Measurements from ENCODE around the gene SLU7.
"Not testable (repeated sequence)": the region's sequence is repeated elsewhere in the genome, so short reads cannot be mapped to it uniquely, and the experiment has no call there.

The SLU7 gene

DNA sequence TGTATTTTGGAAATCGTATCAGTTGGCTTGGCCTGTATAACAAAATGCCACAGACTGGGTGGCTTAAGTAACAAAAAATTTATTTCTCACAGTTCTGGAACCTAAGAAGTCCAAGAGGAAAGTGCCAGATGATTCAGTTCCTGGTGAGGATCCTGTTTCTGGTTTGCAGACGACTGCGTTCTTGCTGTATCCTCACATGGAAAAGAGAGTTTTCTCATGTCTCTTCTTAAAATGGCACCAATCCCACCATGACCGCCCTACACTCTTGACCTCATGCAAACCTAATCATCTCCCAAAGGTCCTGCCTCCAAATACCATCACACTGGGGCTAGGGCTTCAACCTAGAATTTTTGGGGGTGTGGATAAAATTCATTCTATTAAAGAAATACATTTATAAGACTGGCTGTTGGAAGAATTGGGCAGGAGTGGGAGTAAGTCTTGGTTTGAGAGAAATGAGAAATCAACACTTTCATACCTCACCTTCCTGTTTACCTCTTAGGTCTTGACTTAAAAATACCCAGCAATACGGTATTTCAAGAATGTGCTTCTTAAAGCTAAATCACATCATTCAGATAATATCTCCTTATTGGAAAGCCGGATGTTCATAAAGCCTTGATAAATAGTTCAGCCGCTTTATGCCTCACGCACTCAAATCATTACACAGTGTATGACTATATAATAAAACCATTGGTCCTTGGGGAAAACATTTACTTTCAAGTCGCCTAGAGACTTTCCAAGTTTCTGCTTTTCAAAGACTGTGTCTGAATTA lies 31.5 kb upstream of the SLU7 start:
- DNase-seq, result no peak

DNA sequence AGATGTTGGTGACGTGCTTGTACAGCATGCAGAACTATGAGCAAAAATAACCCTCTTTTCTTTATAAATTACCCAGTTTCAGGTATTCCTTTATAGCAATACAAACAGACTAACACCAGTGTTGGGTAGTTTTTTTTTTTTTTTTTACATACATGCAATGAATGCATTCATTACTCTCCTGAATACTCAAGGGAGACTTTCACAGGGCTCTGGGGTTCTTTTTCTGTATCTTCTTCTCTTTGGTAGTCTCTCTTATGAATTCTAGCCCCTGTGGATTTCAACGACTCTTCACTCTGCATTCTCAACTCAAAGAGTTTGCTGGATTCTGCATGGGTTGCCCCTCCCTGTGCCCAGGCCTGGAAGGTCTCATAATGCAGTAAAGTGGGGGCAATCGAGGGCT lies 30.6 kb upstream of the SLU7 start:
- DNase-seq, result no peak

DNA sequence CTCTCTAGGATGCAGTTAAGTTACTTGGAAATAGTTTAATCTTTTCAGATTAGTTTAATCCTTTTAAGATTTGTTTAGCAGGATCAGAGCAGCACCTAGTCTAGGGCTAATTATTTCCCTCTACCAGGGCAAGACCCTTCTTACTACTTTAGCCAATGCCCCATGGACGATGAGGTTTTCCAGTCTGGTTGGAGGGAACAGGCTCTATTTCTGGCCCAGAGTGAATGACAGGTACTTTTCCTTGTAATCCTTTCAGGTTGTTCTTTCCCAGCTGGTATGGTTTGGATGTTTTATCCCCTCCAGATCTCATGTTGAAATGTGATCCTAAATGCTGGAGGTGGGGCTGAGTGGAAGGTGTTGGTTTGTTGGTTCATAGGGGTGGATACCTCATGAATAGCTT lies 30.0 kb upstream of the SLU7 start:
- no peak for DNase-seq

DNA sequence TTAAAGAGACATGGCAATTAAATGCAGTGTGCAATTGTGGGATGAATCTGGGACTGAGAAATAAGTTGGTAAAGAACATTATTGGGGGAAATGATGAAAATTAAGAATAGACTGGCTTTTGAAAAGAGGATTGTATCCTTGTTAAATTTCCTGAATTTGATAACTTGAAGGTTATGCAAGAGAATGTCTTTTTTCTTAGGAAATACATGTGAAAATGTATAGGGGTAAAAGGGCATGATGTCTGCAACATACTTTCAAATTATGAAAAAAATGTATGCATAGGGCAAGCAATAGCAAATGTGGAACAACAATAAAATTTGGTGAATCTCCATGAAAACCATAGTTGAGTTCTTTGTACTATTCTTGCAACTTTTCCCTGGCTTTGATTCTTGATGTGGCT lies 26.9 kb upstream of the SLU7 start:
- no peak for DNase-seq

DNA sequence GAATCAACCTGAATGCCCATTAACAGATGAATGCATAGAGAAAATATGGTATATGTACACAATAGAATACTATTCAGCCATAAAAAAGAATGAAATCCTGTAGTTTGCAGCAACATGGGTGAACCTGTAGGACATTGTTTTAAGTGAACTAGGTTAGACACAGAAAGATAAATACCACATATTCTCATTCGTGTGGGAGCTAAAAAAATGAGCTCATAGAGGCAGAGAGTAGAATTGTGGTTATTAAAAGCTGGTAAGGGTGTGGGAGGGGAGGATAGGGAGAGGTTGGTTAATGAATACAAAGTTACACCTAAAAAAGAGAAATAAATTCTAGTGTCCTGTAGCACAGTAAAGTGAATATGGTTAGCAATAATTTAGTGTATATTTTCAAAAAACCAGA lies 26.3 kb upstream of the SLU7 start:
- DNase-seq, result no peak

DNA sequence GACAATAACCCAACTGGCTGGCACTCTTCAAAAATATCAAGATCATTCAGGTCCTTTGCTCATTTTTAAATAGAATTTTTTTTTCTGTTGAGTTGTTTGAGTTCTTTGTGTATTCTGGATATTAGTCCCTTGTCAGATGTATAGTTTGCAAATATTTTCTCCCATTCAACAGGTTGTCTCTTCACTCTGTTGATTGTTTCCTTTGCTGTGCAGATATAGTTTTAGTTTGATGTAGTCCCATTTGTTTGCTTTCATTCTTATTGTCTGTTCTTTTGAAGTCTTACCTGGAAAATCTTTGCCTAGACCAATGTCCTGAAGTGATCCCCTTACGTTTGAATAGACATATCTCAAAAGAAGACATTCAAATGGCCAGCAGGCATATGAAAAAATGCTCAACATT lies 25.5 kb upstream of the SLU7 start:
- no peak for DNase-seq

DNA sequence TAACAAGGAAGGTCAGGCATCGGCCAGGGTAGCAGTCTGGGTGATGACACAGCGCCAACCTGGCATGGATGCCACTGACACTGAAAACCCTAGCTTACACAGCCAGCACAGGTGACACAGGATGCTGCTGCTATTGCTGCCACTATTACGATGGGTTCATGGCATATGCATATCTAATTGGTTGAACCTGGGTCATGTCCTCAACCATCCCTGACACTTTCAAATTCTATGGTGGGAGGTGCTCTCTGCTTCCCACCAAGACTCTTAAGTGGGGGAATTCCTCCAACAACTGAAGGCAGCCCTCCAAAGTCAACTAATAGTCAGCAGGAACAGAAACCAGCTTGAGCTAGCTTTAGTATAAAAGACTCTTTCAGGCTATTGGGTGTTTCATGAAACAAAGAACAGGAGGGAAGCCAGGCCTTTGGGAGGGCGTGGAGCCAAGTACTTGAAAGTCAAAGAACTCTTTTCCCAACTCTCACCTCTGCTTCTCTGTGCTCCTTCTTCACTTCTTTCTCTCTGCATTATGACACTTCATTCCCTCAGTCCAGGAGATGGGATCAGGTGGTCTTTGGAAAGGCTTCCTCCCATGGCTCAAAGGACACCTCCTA lies 24.0 kb upstream of the SLU7 start:
- no peak for DNase-seq

DNA sequence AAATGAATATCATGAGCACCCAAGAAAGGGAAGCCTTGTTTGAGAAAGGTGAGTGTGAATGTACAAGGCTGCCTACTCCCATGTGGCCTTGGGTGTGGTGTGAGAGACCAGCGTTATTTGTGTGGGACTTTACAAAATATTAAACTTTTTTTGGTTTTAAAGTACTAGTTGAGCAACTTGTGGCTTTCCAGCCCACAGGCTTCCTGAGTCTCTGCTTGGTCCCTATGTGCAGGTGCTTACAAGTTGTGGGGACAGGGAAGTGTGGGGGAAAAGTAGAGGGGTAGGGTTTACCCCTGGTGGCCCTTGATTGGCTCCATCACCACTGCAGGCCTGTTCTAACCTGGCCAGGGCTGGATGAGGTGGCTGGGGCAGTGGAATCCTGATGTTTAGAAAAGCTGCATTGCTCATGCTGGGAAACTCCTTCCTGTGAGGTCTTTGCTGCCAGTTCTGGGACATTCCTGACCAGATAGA lies 22.5 kb upstream of the SLU7 start:
- no peak for DNase-seq

DNA sequence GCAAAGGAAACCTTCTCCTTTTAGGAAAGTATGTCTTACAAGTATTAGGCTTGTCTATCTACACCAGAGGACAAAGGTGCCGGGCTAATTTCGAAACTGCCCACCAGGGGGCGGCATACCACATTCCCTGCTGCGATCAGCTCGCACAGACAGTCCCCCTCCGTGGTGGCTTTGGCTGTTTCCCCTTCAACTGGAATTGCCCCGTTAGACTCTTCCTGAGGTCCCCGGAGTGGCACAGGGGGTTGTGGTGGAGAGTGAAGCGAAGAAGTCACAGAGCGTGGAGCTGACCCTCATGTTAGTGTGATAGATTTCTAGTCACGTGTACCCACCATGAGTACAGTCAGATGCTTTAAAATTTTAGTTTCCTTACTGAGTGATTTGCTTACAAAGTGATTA lies 20.3 kb upstream of the SLU7 start:
- DNase-seq, result peak; percentile 89 to 92

DNA sequence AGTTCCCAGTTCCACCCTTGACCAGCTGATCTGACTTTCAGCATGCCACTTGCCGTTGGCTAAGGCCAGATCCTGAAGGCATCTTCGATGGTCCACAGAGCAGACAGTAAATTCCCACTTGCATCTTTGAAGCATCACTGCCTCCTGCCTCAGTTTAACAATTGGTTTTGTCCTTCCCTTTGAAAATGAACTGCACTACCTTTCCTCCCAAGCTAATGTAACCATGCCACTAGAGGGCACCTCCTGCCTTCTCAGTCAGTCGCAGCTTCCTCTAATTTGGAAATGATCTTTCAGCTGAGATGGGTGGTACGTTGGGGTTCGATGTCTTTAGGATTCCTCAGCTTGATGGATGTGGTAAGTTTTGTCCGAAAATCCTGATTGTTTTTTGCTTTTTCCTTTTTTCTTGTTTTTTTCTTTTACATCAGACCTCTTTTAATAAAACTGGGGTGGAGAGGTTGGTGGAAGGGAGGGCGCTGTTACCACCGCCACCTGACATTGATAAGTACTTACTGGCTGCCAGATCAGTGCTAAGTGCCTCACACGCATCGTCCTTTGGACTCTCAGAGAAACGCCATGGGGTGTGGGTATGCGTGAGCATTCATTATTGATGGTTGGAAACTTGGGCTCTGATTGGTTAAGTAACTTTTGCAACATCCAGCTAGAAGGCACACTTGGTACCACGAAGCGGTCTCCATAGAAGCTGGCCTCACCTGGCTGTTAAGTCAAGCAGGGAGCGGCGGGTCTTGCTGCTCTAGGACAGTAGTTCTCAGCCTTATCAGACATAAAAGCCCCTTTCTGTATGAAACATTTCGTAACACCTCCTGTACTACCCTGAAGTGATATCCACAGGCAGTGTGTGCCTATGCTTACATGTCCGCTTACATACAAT lies 19.7 kb upstream of the SLU7 start:
- DNase-seq, result peak; percentile 44 to 54

DNA sequence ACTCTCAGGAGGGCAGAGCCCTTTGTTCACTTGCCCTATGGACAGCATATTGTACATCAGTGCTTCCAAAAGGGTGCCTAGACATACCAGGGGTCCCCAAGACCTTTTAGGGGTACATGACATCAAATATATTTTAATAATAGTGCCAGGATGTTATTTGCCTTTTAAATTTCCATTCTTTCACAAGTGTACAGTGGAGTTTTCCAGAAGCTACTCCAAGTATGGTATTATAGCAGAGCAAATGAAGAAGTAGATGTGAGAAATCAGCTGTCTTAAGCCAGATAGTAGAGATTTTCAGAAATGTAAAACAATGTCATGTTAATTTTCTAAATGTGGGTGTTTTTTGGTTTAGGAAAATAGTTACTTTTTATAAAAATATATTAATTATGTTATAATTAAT lies 18.4 kb upstream of the SLU7 start:
- DNase-seq, result no peak

DNA sequence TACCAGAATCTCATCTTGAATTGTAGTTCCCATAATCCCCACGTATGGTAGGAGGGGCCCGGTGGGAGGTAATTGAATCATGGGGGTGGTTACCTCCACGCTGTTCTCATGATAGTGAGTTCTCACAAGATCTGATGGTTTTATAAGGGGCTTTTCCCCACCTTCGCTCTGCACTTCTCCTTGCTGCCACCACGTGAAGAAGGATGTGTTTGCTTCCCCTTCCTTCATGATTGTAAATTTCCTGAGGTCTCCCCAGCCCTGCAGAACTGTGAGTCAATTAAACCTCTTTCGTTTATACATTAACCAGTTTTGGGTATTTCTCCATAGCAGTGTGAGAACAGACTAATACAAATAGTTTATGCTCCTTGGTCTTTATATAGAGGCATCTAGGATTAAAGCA lies 17.8 kb upstream of the SLU7 start:
- DNase-seq, result not testable (repeated sequence)

DNA sequence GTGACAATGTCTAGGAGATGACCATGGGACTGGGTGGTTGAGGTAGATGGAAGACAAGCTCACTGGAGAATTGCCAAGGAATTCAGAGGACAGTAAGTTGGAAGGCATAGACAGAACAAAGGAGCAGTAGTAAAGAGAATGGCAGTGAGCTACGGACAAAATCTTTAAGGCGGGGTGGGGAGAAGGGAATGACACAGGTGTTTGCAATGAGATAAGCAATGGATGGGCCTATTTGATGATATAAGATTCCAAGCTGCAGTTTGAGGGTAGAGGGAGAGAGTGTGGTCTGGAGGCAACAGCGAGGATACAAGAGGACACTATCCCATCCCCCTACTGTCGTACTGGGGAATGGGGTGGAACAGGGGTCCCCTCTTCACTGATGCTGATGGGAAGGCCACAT lies 17.1 kb upstream of the SLU7 start:
- no peak for DNase-seq

DNA sequence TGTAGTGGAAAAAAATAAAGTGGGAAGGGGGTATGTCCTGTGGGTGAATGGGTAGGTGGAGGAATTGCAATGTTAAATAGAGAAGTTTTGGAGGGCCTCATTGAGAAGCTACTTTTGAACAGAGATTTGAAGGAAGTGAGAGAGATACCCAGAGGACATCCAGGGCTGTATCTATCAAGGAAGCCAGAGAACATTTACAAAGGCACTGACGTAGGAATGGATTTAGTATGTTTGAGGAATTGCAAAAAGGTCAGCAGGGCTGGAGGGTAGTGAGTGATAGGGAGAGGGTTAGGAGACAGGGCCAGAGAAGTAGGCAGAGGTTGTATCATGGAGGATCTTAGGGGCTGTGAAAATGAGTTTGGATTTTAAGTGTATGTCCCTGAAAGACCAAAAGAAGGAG lies 16.7 kb upstream of the SLU7 start:
- DNase-seq, result no peak

DNA sequence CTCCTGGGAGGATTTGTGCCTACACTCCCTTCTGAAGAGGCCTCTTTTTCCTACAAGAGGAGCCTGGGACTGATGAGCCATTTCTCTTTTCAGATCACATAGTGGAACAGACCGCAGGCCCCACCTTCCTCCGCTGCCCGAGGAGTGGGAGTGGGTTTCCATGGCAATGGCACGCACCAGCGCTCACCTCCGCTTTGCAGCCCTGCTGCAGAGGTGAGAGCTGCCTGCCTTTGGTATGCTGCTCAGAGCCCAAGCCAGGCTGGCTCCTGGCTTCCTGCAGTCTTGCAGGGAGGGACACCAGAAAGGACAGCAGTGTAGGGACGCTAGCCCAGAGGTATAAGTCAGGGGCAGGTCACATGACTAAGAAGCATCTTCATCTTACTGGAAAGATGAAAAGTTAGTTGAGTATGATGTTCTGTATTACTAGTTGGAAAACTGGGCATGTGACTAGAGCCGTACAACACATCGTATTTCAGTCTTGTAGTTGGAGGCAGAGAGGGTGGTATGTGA lies 15.2 kb upstream of the SLU7 start:
- DNase-seq, result no peak

DNA sequence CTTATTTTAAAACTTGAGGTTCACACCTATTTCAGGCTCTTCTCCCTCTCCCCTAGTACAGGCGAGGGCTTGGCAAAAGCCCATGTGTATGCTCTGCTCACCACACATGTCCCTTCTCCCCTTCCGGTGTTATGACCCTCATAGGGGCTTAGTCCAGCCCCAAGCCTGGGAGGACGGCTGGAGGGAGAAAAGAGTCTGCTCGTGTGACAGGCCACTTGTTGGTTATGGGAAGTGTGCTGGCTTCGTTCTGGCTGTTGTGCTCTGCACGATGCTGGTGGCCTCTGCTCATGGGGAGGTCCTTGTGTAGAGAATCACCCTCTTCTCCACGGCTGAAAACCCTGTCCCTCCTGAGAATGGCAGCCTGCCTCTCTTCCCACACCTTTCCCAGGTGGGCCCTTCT lies 13.9 kb upstream of the SLU7 start:
- DNase-seq, result no peak

DNA sequence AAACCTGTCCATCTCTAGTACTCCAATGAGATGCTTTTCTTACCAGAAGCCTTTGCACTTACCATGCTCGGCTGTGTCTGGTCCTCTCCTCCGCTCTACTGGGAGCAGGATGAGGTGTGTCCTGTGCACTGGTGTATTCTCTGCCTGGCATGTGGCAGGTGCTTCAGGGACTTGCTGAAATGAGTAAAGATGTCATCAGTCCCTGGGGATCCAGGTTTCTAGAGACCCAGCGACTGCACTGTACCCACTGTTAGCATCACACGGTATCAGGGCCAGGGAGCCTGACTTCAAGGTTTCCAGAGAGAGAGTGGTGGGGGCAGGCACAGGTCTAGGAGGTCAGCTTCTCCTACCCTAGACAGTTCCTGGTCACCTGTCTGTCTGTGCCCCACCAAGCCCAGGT lies 13.3 kb upstream of the SLU7 start:
- no peak for DNase-seq

DNA sequence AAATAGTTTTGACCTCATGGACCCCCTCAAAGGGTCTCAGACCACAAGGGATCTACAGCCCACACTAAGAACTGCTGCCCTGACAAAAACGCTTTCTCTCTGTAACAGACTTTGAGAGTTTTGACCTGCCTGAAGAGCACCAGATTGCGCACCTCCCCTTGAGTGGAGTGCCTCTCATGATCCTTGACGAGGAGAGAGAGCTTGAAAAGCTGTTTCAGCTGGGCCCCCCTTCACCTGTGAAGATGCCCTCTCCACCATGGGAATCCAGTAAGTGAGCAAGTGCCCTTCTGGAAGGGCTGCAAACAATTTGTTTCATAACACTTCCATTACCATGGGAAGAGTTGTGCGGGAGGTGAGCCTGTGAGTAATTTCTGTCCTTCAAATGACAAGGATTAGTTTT lies 8.7 kb upstream of the SLU7 start:
- DNase-seq, result no peak

DNA sequence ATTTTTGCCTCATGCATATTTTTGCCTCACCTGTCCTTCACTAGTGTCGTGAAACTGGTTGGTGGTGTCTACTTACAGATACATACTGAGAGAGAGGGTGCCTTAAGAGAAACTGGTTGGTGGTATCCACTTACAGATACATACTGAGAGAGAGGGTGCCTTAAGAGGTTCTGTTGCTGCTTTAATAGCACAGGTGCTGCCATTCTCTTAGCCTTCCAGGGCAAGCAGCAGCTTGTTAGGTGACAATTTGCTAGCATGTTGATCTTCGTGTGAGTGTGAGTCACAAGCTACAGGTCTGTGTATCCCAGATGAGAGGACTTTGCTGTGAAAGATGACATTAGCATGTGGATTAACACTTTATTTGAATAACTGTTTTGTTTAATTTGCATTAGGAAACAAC lies 4.2 kb upstream of the SLU7 start:
- no peak for DNase-seq

DNA sequence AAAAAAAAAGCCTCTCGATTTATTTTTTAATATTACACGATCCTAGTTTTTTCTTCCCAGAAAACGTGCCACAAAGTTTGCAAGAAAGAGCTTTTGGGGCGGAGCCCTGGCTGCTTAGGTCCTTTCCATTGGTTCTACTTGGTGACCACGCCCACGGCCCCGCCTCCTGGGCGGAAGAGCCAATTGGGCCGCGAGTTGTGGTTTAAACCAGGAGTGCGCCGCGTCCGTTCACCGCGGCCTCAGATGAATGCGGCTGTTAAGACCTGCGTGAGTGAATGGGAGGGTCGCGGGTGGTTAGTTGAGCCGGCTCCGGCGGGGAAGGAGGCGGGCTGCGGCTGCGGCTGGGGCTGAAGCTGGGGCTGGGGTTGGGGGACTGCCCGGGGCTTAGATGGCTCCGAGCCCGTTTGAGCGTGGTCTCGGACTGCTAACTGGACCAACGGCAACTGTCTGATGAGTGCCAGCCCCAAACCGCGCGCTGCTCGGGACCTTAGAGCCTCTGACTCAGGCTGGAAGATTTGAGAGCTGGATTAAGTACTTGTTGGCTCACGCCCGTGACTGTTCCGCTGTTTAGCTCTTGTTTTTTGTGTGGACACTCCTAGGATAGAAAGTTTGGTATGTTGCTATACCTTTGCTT lies 2.9 kb upstream of the SLU7 start, which contains the start of gene PTTG1:
PTTG1 (plus strand) TSS at position 231 of the 634 bp plus-strand sequence. CDS start 458 bp downstream, outside the sequence.
- DNase-seq, result peak; percentile 88 to 90

DNA sequence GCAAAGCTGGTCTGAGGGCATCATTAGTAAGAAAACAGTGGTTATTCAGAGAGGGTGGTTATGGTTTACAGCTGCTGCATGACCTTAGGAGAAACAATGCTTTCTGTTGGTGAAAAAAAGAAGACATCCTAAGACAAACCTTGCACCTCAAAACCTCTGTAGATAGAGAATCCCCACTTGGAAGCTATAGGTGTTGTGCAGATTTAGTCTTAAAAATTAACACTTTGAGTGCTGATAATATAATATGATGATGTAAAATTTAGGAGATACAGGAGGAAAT lies 1.4 kb upstream of the SLU7 start:
- DNase-seq, result no peak

DNA sequence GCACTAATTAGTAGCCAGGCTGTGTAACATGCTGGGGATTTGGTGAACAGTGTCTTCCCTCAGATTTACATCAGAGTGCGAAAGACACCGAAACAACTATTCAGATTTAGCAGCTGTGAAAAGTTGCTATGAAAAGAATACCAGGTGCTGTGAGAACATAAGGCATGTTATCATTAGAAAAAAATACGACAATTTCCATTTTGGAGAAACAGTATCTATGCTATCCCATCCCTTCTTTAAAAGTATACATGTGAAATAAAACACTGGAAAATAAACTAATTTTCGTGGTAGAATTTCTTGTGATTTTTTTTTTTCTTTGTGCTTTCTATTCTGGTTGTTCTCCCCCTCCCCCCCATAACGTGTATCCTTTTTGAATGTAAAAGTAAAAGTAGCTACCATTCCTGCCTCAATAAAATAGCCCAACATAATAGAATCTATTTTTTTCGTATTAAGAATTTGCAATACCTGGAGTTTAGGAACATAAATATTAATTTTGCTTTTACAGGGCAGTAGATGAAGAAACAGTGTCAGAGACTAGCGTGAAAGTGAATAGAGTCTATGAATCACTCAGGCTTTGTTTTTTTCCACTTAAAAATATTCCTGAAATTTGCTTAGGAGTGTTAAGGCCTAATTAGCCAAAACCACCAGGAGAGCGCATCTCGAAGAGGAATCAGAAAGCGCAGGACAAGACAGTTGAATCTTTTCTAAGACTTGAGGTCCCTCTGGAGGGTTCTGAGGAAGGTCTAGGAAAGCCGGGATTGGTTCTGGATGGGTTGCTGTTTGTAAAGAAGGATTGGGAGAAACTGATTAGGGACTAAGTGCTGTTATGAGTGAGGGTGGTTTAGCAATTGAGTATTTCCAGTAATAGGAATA lies 813 bp upstream of the SLU7 start:
- DNase-seq, result no peak
